ENCODE measurements around the gene ALKAL2. TPM values are rescaled to one million over a fixed set of nuclear protein-coding genes. Genes with fewer than 3 reads are reported as not detected.

Gene ALKAL2
- total RNA-seq, 1 donor from 2014 or later: not detected

- DNase-seq (ENCODE audit: low read depth) (no peak), FAIRE-seq (no peak)
- TF ChIP-seq CTCF (IDR thresholded peaks at IDR 0.05; ENCODE audit: insufficient read depth, low read length, severe bottlenecking): no peak
- H3K27me3 ChIP-seq (ENCODE audit: control insufficient read depth, insufficient read depth, low read length): no peaks in the 10 kb centered on the region
- H3K36me3 ChIP-seq (ENCODE audit: control insufficient read depth, insufficient read depth, low read length): peaks cover 9% of the 10 kb centered on the region
- no peak overlapping the region for H3K4me3 ChIP-seq (ENCODE audit: low read depth, low read length)
Observed at GRCh38 chr2:254241-254640, 33.6 kb downstream of the ALKAL2 start.

GRCh38 chr2:253202-253638 lies 34.7 kb downstream of the ALKAL2 start:
- FAIRE-seq: no peak
- H3K4me3 ChIP-seq (ENCODE audit: low read depth, low read length): no peak overlapping the region

GRCh38 chr2:252001-252602 lies 35.8 kb downstream of the ALKAL2 start:
- Histone ChIP-seq H3K36me3 (ENCODE audit: control insufficient read depth, insufficient read depth, low read length) (peaks cover 9% of the 10 kb centered on the region), H3K27me3 (ENCODE audit: control insufficient read depth, insufficient read depth, low read length) (no peaks in the 10 kb centered on the region), H3K4me3 (ENCODE audit: low read depth, low read length) (no peak overlapping the region)
- DNase-seq (ENCODE audit: low read depth): no peak
- FAIRE-seq: no peak
- no peak for TF ChIP-seq CTCF (IDR thresholded peaks at IDR 0.05; ENCODE audit: insufficient read depth, low read length, severe bottlenecking)

More at GRCh38 chr2:253202-253638, 34.7 kb downstream of the ALKAL2 start:
- no peaks in the 10 kb centered on the region for H3K27me3 ChIP-seq (ENCODE audit: control insufficient read depth, insufficient read depth, low read length)
- no peak for TF ChIP-seq CTCF (IDR thresholded peaks at IDR 0.05; ENCODE audit: insufficient read depth, low read length, severe bottlenecking)
- H3K36me3 ChIP-seq (ENCODE audit: control insufficient read depth, insufficient read depth, low read length): peaks cover 9% of the 10 kb centered on the region
- DNase-seq (ENCODE audit: low read depth): no peak

- H3K27me3 ChIP-seq (ENCODE audit: control insufficient read depth, insufficient read depth, low read length): no peaks in the 10 kb centered on the region
- peaks cover 12% of the 10 kb centered on the region for H3K36me3 ChIP-seq (ENCODE audit: control insufficient read depth, insufficient read depth, low read length)
- no peak for TF ChIP-seq CTCF (IDR thresholded peaks at IDR 0.05; ENCODE audit: insufficient read depth, low read length, severe bottlenecking)
- no peak for DNase-seq (ENCODE audit: low read depth)
- no peak for FAIRE-seq
- no peak overlapping the region for H3K4me3 ChIP-seq (ENCODE audit: low read depth, low read length)
Observed at GRCh38 chr2:249538-250042, 38.3 kb downstream of the ALKAL2 start.

- no peaks in the 10 kb centered on the region for H3K27me3 ChIP-seq (ENCODE audit: control insufficient read depth, insufficient read depth, low read length)
- H3K36me3 ChIP-seq (ENCODE audit: control insufficient read depth, insufficient read depth, low read length): peaks cover 14% of the 10 kb centered on the region
- DNase-seq (ENCODE audit: low read depth) (no peak), FAIRE-seq (no peak)
- no peak overlapping the region for H3K4me3 ChIP-seq (ENCODE audit: low read depth, low read length)
- TF ChIP-seq CTCF (IDR thresholded peaks at IDR 0.05; ENCODE audit: insufficient read depth, low read length, severe bottlenecking): no peak
Observed at GRCh38 chr2:248724-249123, 39.2 kb downstream of the ALKAL2 start.

Measured in bronchial epithelial cell (primary cell).